HepG2 (cell line): Measurements from ENCODE around the gene RNF17. TPM values are rescaled to one million over a fixed set of nuclear protein-coding genes. Genes with fewer than 3 reads are reported as not detected.

ENCODE experiments used
- ATAC-seq: fragments of 200-7000 bp; cut with Tn5 transposase; 3 replicates; pipeline ENCODE4 v1.9.1; 2020; ENCODE audit warnings: mild to moderate bottlenecking, moderate library complexity
- BruUV-seq: library from RNA; stranded (reverse); fragments of 400-500 nt; replicated peaks from 2 replicates; lab custom pipeline; 2021; lab: Mats Ljungman, UMichigan
- CTCF ChIA-PET: fragments of 300-600 bp; formaldehyde crosslinking; extraction: SDS; loops from one replicate; lab custom pipeline; 2021; ENCODE audit warnings: low total read pairs, inconsistent platforms, low intra/inter-chr PET ratio; lab: Yijun Ruan, JAX
- POLR2A ChIA-PET: fragments of 350-600 bp; sonication (Branson Sonifier 250); formaldehyde crosslinking; loops from one replicate; lab custom pipeline; 2020; ENCODE audit warnings: antibody characterized with exemption, inconsistent platforms; lab: Yijun Ruan, JAX
- DNase-seq: peaks from one replicate; pipeline ENCODE4 v3.0.0-alpha.2; 2015; ENCODE audit warnings: low spot score
- FAIRE-seq: peaks from 3 replicates; lab custom pipeline; 2011; peaks lifted over from hg19 to GRCh38; lab: Jason Lieb, UNC
- H2AFZ ChIP-seq: one replicate; pipeline ENCODE4 v1.6.1; 2011; ENCODE audit warnings: low read length, inconsistent platforms
- H3K27ac ChIP-seq: fragments of 300-600 bp; 3 replicates; pipeline ENCODE4 v1.8.0; 2011; ENCODE audit warnings: mixed run types, mild to moderate bottlenecking, mixed read lengths, low read length, inconsistent platforms; ENCODE audit not compliant: insufficient read depth; ENCODE audit errors: extremely low read length
- H3K27me3 ChIP-seq, 2 experiments: fragments of 200-600 bp in 1 of 2; 2 replicates in 1 of 2; 3 replicates in 1 of 2; pipeline versions ENCODE4 v1.6.0 to v1.8.0; 2011; ENCODE audit warnings: low read length in 2 of 2, mild to moderate bottlenecking in 2 of 2, moderate library complexity in 2 of 2, inconsistent platforms in 1 of 2; ENCODE audit not compliant: insufficient read depth in 2 of 2, control insufficient read depth in 1 of 2
- H3K36me3 ChIP-seq, 2 experiments: fragments of 200-600 bp in 1 of 2; replicated peaks in 1 of 2; 2 replicates in 1 of 2; 3 replicates in 1 of 2; pipeline versions ENCODE4 v1.5.1 to v1.8.0; 2011; ENCODE audit warnings: low read length in 2 of 2, inconsistent platforms in 1 of 2; ENCODE audit not compliant: insufficient read depth in 2 of 2, control insufficient read depth in 1 of 2
- H3K4me1 ChIP-seq: 2 replicates; pipeline ENCODE4 v1.5.1; 2012; ENCODE audit warnings: low read length, inconsistent platforms; ENCODE audit not compliant: insufficient read depth
- H3K4me2 ChIP-seq: 2 replicates; pipeline ENCODE4 v1.6.0; 2011; ENCODE audit warnings: low read depth, low read length, inconsistent platforms
- H3K4me3 ChIP-seq, 3 experiments: fragments of 200-600 bp in 1 of 3; sonication (generic), shearing (Covaris generic) in 1 of 3; replicated peaks in 1 of 3; 2 replicates each; pipeline ENCODE4 v1.5.1; 2011 to 2016; ENCODE audit warnings: low read length in 3 of 3, inconsistent platforms in 2 of 3, low read depth in 2 of 3, mild to moderate bottlenecking in 2 of 3, control low read depth in 1 of 3, mixed read lengths in 1 of 3; ENCODE audit not compliant: insufficient read depth in 1 of 3
- H3K79me2 ChIP-seq: one replicate; pipeline ENCODE4 v1.6.1; 2011; ENCODE audit warnings: low read length, inconsistent platforms; ENCODE audit not compliant: insufficient read depth
- H3K9ac ChIP-seq: 2 replicates; pipeline ENCODE4 v1.6.0; 2011; ENCODE audit warnings: mild to moderate bottlenecking, low read depth, low read length, inconsistent platforms; ENCODE audit not compliant: insufficient read depth
- H3K9me3 ChIP-seq: 2 replicates; pipeline ENCODE4 v1.5.1; 2012; ENCODE audit warnings: mild to moderate bottlenecking, low read length
- H4K20me1 ChIP-seq: 2 replicates; pipeline ENCODE4 v1.6.0; 2011; ENCODE audit warnings: inconsistent platforms, mild to moderate bottlenecking, low read length, moderate library complexity; ENCODE audit not compliant: insufficient read depth
- ARID2 ChIP-seq: sonication (generic); formaldehyde crosslinking; IDR thresholded peaks from 2 replicates; pipeline ENCODE4 v1.8.1; 2022; ENCODE audit warnings: mild to moderate bottlenecking, missing genetic modification reagents, borderline replicate concordance
- CREB3 ChIP-seq: sonication (generic); formaldehyde crosslinking; IDR thresholded peaks from 2 replicates; pipeline ENCODE4 v1.5.0; 2020; ENCODE audit warnings: missing genetic modification reagents
- DZIP1 ChIP-seq: sonication (generic); formaldehyde crosslinking; IDR thresholded peaks from 2 replicates; pipeline ENCODE4 v1.5.0; 2020; ENCODE audit warnings: mild to moderate bottlenecking, missing genetic modification reagents
- FOXK1 ChIP-seq: sonication (generic); formaldehyde crosslinking; IDR thresholded peaks from 2 replicates; pipeline ENCODE4 v1.4.0; 2020; ENCODE audit warnings: low read depth, missing genetic modification reagents, borderline replicate concordance
- GLI4 ChIP-seq: sonication (generic); formaldehyde crosslinking; IDR thresholded peaks from 2 replicates; pipeline ENCODE4 v1.5.1; 2020; ENCODE audit warnings: missing genetic modification reagents, mild to moderate bottlenecking, moderate library complexity, borderline replicate concordance
- HBP1 ChIP-seq: IDR thresholded peaks from 2 replicates; pipeline ENCODE4 v1.6.1; 2016; ENCODE audit warnings: low read depth, control low read depth
- HNRNPH1 ChIP-seq: fragments of 200-400 bp; formaldehyde crosslinking; optimal IDR thresholded peaks from 2 replicates; pipeline ENCODE3; 2017; ENCODE audit warnings: mild to moderate bottlenecking, low read depth, low read length
- MIXL1 ChIP-seq: IDR thresholded peaks from 2 replicates; pipeline ENCODE4 v1.6.1; 2016
- NCOA5 ChIP-seq: sonication (generic); formaldehyde crosslinking; IDR thresholded peaks from 2 replicates; pipeline ENCODE4 v1.4.0; 2020; ENCODE audit warnings: missing genetic modification reagents
- NR2F6 ChIP-seq, 2 experiments: IDR thresholded peaks; 2 replicates each; pipeline ENCODE4 v1.6.1; 2016; ENCODE audit warnings: antibody characterized with exemption in 1 of 2, mild to moderate bottlenecking in 1 of 2
- ZNF207 ChIP-seq: fragments of 450-650 bp; IDR thresholded peaks from 2 replicates; pipeline ENCODE4 v1.6.1; 2016; ENCODE audit warnings: antibody characterized with exemption, borderline replicate concordance
- ZNF235 ChIP-seq: sonication (generic); formaldehyde crosslinking; IDR thresholded peaks from 2 replicates; pipeline ENCODE4 v1.8.1; 2023; ENCODE audit warnings: mild to moderate bottlenecking, missing genetic modification reagents, borderline replicate concordance
- ZNF263 ChIP-seq: sonication (generic); formaldehyde crosslinking; IDR thresholded peaks from 2 replicates; pipeline ENCODE4 v1.4.0; 2020; ENCODE audit warnings: missing genetic modification reagents
- ZNF432 ChIP-seq: sonication (generic); formaldehyde crosslinking; IDR thresholded peaks from 2 replicates; pipeline ENCODE4 v1.5.0; 2020; ENCODE audit warnings: missing genetic modification reagents, mild to moderate bottlenecking, borderline replicate concordance
- WGBS: methylation state at CpG from one replicate; pipeline ENCODE4 v1.1.6; 2017; ENCODE audit warnings: low lambda C conversion rate; 5-methylcytosine and 5-hydroxymethylcytosine counted together
- in situ Hi-C: cut with HindIII; loops from 2 replicates; pipeline ENCODE4 v1.10.0; 2017; ENCODE audit warnings: low pct_unique_long_range_greater_than_20kb; ENCODE audit not compliant: extremely low pct_ligation_motif_present
- intact Hi-C: fragments of 100-400 bp; cut with micrococcal nuclease; formaldehyde crosslinking; loops from one replicate; pipeline ENCODE4 v1.10.0; 2022; ENCODE audit not compliant: unreplicated experiment
- polyA plus RNA-seq, 8 experiments: library from polyadenylated mRNA; depleted of rRNA in 3 of 8; stranded (reverse) in 7 of 8; unstranded in 1 of 8; fragments of >200 nt; fragmentation: Illumina TruSeq in 4 of 8; extraction: Trizol in 4 of 8; gene quantifications; 2 replicates each; pipeline versions ENCODE4 v1.2.1 to v1.2.3, GENCODE V29; 2011 to 2016; ENCODE audit warnings: low read depth in 4 of 8, missing spikeins in 1 of 8, mixed read lengths in 1 of 8; ENCODE audit not compliant: insufficient read depth in 1 of 8
- total RNA-seq, 5 experiments: library from RNA; depleted of rRNA; stranded (reverse); fragments of >200 nt; fragmentation: Illumina TruSeq; extraction: Trizol; gene quantifications; 2 replicates each; pipeline ENCODE4 v1.2.3, GENCODE V29; 2016; ENCODE audit warnings: low read depth in 1 of 5
- TF ChIP-seq, protein P1 (sequence below): sonication (generic); formaldehyde crosslinking; IDR thresholded peaks from 2 replicates; pipeline ENCODE4 v1.5.0; 2020; ENCODE audit warnings: mild to moderate bottlenecking, missing genetic modification reagents
- TF ChIP-seq, protein P2 (sequence below): sonication (generic); formaldehyde crosslinking; IDR thresholded peaks from 2 replicates; pipeline ENCODE4 v1.5.1; 2020; ENCODE audit warnings: mild to moderate bottlenecking, moderate library complexity, missing genetic modification reagents

Gene RNF17
- total and polyA plus RNA-seq, 2 of the 13 experiments (the other 11 are each of a cell fraction or from before 2014, with no cell fraction given), result not detected

- TF ChIP-seq GLI4 (no peak), FOXK1 (CRISPR knock-in tag) (no peak)
Measured at GRCh38 chr13:24737042-24737441, 26.9 kb upstream of the RNF17 start (continued).

GRCh38 chr13:24738366-24738847, 25.6 kb upstream of the RNF17 start:
- no peak overlapping the region for H3K9ac ChIP-seq
- H2AFZ ChIP-seq, result no peak overlapping the region
- H3K79me2 ChIP-seq, result no peaks in the 10 kb centered on the region
- no peak overlapping the region for H3K4me2 ChIP-seq
- WGBS, result 67% methylated on average over 4 of the region's 5 CpGs
- H3K36me3 ChIP-seq, result no peaks in the 10 kb centered on the region
- H4K20me1 ChIP-seq, result no peaks in the 10 kb centered on the region
- no TSS peak for BruUV-seq
- no peak overlapping the region for H3K27ac ChIP-seq
- ChIA-PET CTCF (no interaction called here), POLR2A (no interaction called here)
- in situ Hi-C loops, result no loop called here
- no peak for ATAC-seq
- no peak overlapping the region for H3K4me3 ChIP-seq
- intact Hi-C loops, result no loop called here
- DNase-seq, result no peak
- no peaks in the 10 kb centered on the region for H3K4me1 ChIP-seq
- no peaks in the 10 kb centered on the region for H3K9me3 ChIP-seq
- H3K27me3 ChIP-seq, result peaks cover 0 to 2% of the 10 kb centered on the region in 2 experiments; a peak in 2 of 5 replicates
- no peak for FAIRE-seq
- TF ChIP-seq MIXL1, result no peak
- TF ChIP-seq ARID2, result no peak
- TF ChIP-seq, protein P1, sequence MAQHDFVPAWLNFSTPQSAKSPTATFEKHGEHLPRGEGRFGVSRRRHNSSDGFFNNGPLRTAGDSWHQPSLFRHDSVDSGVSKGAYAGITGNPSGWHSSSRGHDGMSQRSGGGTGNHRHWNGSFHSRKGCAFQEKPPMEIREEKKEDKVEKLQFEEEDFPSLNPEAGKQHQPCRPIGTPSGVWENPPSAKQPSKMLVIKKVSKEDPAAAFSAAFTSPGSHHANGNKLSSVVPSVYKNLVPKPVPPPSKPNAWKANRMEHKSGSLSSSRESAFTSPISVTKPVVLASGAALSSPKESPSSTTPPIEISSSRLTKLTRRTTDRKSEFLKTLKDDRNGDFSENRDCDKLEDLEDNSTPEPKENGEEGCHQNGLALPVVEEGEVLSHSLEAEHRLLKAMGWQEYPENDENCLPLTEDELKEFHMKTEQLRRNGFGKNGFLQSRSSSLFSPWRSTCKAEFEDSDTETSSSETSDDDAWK (CRISPR knock-in tag), result no peak
- no peak for TF ChIP-seq NR2F6 (IDR thresholded peaks at IDR 0.05)
- no peak for TF ChIP-seq NR2F6 (CRISPR knock-in tag; IDR thresholded peaks at IDR 0.05)
- no peak for TF ChIP-seq ZNF235 (CRISPR knock-in tag)
- TF ChIP-seq HBP1 (CRISPR knock-in tag), result no peak
- no peak for TF ChIP-seq CREB3
- TF ChIP-seq DZIP1 (CRISPR knock-in tag), result no peak
- TF ChIP-seq ZNF263 (CRISPR knock-in tag), result no peak
- TF ChIP-seq ZNF432 (CRISPR knock-in tag), result no peak
- TF ChIP-seq NCOA5 (CRISPR knock-in tag), result no peak
- no peak for TF ChIP-seq HNRNPH1
- TF ChIP-seq, protein P2, sequence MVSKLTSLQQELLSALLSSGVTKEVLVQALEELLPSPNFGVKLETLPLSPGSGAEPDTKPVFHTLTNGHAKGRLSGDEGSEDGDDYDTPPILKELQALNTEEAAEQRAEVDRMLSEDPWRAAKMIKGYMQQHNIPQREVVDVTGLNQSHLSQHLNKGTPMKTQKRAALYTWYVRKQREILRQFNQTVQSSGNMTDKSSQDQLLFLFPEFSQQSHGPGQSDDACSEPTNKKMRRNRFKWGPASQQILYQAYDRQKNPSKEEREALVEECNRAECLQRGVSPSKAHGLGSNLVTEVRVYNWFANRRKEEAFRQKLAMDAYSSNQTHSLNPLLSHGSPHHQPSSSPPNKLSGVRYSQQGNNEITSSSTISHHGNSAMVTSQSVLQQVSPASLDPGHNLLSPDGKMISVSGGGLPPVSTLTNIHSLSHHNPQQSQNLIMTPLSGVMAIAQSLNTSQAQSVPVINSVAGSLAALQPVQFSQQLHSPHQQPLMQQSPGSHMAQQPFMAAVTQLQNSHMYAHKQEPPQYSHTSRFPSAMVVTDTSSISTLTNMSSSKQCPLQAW (CRISPR knock-in tag), result no peak
- TF ChIP-seq ZNF207, result no peak
